ENCODE data around the gene KHDC4. TPM values are rescaled to one million over a fixed set of nuclear protein-coding genes. Genes with fewer than 3 reads are reported as not detected.

Gene KHDC4
- total and polyA plus RNA-seq, 2 donors (not counting 3 experiments of a cell fraction or from before 2014, with no cell fraction given), result 47.9 to 54.1 TPM

DNA sequence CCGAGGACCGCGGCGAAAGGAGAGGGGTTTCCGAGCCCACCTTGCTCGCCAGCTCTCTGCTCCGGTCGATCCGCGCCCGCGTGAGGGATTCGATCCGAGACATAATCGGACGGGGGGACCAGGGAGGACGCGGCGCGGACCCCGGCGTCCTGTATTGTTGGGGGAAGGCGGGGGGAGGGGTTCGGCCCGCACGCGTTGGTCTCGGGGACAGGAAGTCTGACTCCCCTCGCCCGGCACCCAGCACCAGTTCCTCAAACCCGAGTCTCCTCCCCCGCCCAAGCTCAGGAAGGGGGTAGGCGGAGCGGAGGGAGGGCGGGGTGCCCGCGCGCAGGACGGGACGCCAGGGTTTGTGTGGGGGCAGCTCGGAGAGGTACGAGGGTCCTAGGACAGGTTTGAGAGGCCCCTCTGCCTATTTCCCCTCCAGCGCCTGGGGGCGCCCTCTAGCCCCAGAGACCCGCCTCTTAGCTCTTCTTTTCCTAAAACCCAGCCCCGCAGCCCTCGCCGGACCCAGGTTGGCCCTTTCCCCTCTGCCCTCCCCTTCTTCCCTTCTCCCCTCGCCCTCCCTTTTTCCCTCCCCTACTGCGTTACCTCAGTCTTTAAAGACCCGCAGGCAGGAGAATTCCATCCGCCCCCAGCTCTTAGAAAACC is 44.2 kb upstream of the KHDC4 start, which contains the start of gene ARHGEF2:
TSS of gene ARHGEF2 (minus strand) at position 223 of the 648 bp plus-strand sequence. CDS start at position 103, 120 bp downstream.
- intact Hi-C loops (cut with micrococcal nuclease), result no loop called here
- Histone ChIP-seq H3K9me1 (replicated peaks; ENCODE audit: control insufficient read depth, extremely low read depth, insufficient read depth, low read length) (no peaks in the 10 kb centered on the region), H3K36me3 (ENCODE audit: control insufficient read depth in 2 of 2, extremely low read depth in 1 of 2, insufficient read depth in 2 of 2, low read length in 2 of 2) (peaks cover 0 to 2% of the 10 kb centered on the region in 2 experiments), H3K79me2 (ENCODE audit: control insufficient read depth, insufficient read depth, low read length) (peaks cover 56% of the 10 kb centered on the region), H3K9ac (replicated peaks; ENCODE audit: extremely low read depth, insufficient read depth, low read length) (peak within 1 kb of the TSS; percentile 84), H3K27ac (ENCODE audit: insufficient read depth, low read depth, low read length) (peak within 1 kb of the TSS; percentile 55), H3K27me3 (ENCODE audit: control insufficient read depth in 2 of 2, insufficient read depth in 2 of 2, low read length in 2 of 2) (no peaks in the 10 kb centered on the region), H3K4me2 (ENCODE audit: insufficient read depth, low read length) (peak within 1 kb of the TSS; percentile 78), H2AFZ (ENCODE audit: low read depth, low read length) (peak within 1 kb of the TSS; percentile 57), H3K4me3 (replicated peaks in 1 of 3; ENCODE audit: insufficient read depth in 1 of 3, low read depth in 1 of 3, low read length in 3 of 3) (peak within 1 kb of the TSS; percentile 43 to 80 (median 76)), H3K4me1 (ENCODE audit: control insufficient read depth, extremely low read depth, insufficient read depth, low read length) (peaks cover 68% of the 10 kb centered on the region), H4K20me1 (replicated peaks; ENCODE audit: control insufficient read depth, extremely low read depth, insufficient read depth, low read length) (no peaks in the 10 kb centered on the region), H3K9me3 (replicated peaks; ENCODE audit: control insufficient read depth, insufficient read depth, low read length) (no peaks in the 10 kb centered on the region)
- dilution Hi-C loops (cut with MboI; ENCODE audit: extremely low pct_ligation_motif_present, low sequenced_read_pairs), result no loop called here
- TF ChIP-seq GATA2 (IDR thresholded peaks at IDR 0.05; ENCODE audit: insufficient read depth, insufficient read length, low read depth, low read length) (no peak), POLR2AphosphoS5 (IDR thresholded peaks at IDR 0.05; ENCODE audit: insufficient read depth, low read depth, low read length) (peak; percentile 57), POLR2A (IDR thresholded peaks at IDR 0.05; ENCODE audit: low read depth, low read length) (peak; percentile 72)
- TF ChIP-seq, protein P1, sequence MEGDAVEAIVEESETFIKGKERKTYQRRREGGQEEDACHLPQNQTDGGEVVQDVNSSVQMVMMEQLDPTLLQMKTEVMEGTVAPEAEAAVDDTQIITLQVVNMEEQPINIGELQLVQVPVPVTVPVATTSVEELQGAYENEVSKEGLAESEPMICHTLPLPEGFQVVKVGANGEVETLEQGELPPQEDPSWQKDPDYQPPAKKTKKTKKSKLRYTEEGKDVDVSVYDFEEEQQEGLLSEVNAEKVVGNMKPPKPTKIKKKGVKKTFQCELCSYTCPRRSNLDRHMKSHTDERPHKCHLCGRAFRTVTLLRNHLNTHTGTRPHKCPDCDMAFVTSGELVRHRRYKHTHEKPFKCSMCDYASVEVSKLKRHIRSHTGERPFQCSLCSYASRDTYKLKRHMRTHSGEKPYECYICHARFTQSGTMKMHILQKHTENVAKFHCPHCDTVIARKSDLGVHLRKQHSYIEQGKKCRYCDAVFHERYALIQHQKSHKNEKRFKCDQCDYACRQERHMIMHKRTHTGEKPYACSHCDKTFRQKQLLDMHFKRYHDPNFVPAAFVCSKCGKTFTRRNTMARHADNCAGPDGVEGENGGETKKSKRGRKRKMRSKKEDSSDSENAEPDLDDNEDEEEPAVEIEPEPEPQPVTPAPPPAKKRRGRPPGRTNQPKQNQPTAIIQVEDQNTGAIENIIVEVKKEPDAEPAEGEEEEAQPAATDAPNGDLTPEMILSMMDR (IDR thresholded peaks at IDR 0.05; ENCODE audit: extremely low read depth in 1 of 2, insufficient read depth in 1 of 2, low read depth in 1 of 2, low read length in 2 of 2), result peak in 1 of 2 donors; percentile 44
- CTCF ChIA-PET, result interaction anchor here (0.6 to 12.1 kb wide), 12 partner anchors 8 to 88 kb away, joined by 3 to 138 read pairs (median 8); partner anchors contain the start of genes KHDC4 and RXFP4
- DNase-seq (ENCODE audit: low read depth, low spot score) (peak; percentile 50), FAIRE-seq (peak; percentile 77)
- POLR2A ChIA-PET, result interaction anchor here (0.6 to 1.2 kb wide), 6 partner anchors 8 to 255 kb away, joined by 3 to 7 read pairs (median 4); no protein-coding TSS in a partner anchor
- no TSS peak for BruUV-seq (replicated peaks)

Data from endothelial cell of umbilical vein (primary cell).